ENCODE results near the gene ITGB3BP.

GRCh38 chr1:63461661-63462230, 61.3 kb downstream of the ITGB3BP start:
- TF ChIP-seq CTCF (conservative IDR thresholded peaks at IDR 0.05; ENCODE audit: low read depth, low read length) (no peak), CEBPB (IDR thresholded peaks at IDR 0.05; ENCODE audit: low read depth, low read length) (no peak), POLR2A (IDR thresholded peaks at IDR 0.05; ENCODE audit: low read depth, low read length) (no peak)
